Amygdala (tissue), 56 donors: Measurements from ENCODE around the gene ARHGAP9.
A peak's percentile ranks its signal among the peaks of the same experiment; 100 is the strongest.

Source experiments
- DNase-seq, 56 donors: peaks; one replicate each; lab custom pipeline; 2025; lab: John Stamatoyannopoulos, UW

The ARHGAP9 gene

GRCh38 chr12:57475271-57476161, 4.2 kb downstream of the ARHGAP9 start:
- peak in 2 of 56 donors; percentile 10 to 16 for DNase-seq

- no peak for DNase-seq
Measured at GRCh38 chr12:57474862-57475261, 4.8 kb downstream of the ARHGAP9 start.

- no peak for DNase-seq
Measured at GRCh38 chr12:57474430-57474829, 5.2 kb downstream of the ARHGAP9 start.

- DNase-seq = no peak
Measured at GRCh38 chr12:57473886-57474285, 5.8 kb downstream of the ARHGAP9 start.

- DNase-seq = no peak
Measured at GRCh38 chr12:57473392-57473791, 6.3 kb downstream of the ARHGAP9 start.

GRCh38 chr12:57472391-57472790, 7.3 kb downstream of the ARHGAP9 start:
- no peak for DNase-seq

- DNase-seq = no peak
Measured at GRCh38 chr12:57471661-57472060, 8.0 kb downstream of the ARHGAP9 start.

GRCh38 chr12:57470970-57471656, 8.6 kb downstream of the ARHGAP9 start:
- no peak for DNase-seq

- no peak for DNase-seq
Measured at GRCh38 chr12:57470286-57470969, 9.2 kb downstream of the ARHGAP9 start.

- DNase-seq = no peak
Measured at GRCh38 chr12:57469296-57470164, 10.1 kb downstream of the ARHGAP9 start.

- no peak for DNase-seq
Measured at GRCh38 chr12:57467915-57468314, 11.8 kb downstream of the ARHGAP9 start.

- no peak for DNase-seq
Measured at GRCh38 chr12:57467212-57467874, 12.3 kb downstream of the ARHGAP9 start.

GRCh38 chr12:57465747-57466505, 13.7 kb downstream of the ARHGAP9 start:
- no peak for DNase-seq

GRCh38 chr12:57465030-57465746, 14.5 kb downstream of the ARHGAP9 start:
- DNase-seq = no peak

- DNase-seq = no peak
Measured at GRCh38 chr12:57464569-57464968, 15.1 kb downstream of the ARHGAP9 start.

GRCh38 chr12:57462912-57463253, 16.8 kb downstream of the ARHGAP9 start:
- DNase-seq = peak in 1 of 56 donors; percentile 31

GRCh38 chr12:57462251-57462911, 17.3 kb downstream of the ARHGAP9 start:
- peak in 52 of 56 donors; percentile 10 to 81 (median 48) for DNase-seq

- peak in 1 of 56 donors; percentile 49 for DNase-seq
Measured at GRCh38 chr12:57461917-57462250, 17.8 kb downstream of the ARHGAP9 start.
